Fibroblast of peridontal ligament (primary cell): ENCODE measurements around the gene CDCA4.
A peak's percentile ranks its signal among the peaks of the same experiment; 100 is the strongest.
"Not testable (repeated sequence)": the region's sequence is repeated elsewhere in the genome, so short reads cannot be mapped to it uniquely, and the experiment has no call there.

ENCODE experiments used
- DNase-seq: peaks from one replicate; pipeline ENCODE4 v3.0.0-alpha.2; 2010; ENCODE audit errors: extremely low read depth

Gene CDCA4

GRCh38 chr14:105058521-105059034, 37.7 kb upstream of the CDCA4 start:
- no peak for DNase-seq

- no peak for DNase-seq
Measured at GRCh38 chr14:105056303-105056831, 35.5 kb upstream of the CDCA4 start.

GRCh38 chr14:105055736-105056302, 34.9 kb upstream of the CDCA4 start:
- DNase-seq: no peak

GRCh38 chr14:105055334-105055733, 34.5 kb upstream of the CDCA4 start:
- no peak for DNase-seq

- DNase-seq: no peak
Measured at GRCh38 chr14:105053996-105054395, 33.1 kb upstream of the CDCA4 start.

- no peak for DNase-seq
Measured at GRCh38 chr14:105053421-105053820, 32.5 kb upstream of the CDCA4 start.

GRCh38 chr14:105052110-105052458, 31.2 kb upstream of the CDCA4 start:
- DNase-seq: no peak

GRCh38 chr14:105051182-105052109, 30.6 kb upstream of the CDCA4 start:
- DNase-seq: no peak

GRCh38 chr14:105050551-105050897, 29.6 kb upstream of the CDCA4 start:
- no peak for DNase-seq

GRCh38 chr14:105049753-105050550, 29.1 kb upstream of the CDCA4 start:
- DNase-seq: no peak

GRCh38 chr14:105047283-105048016, 26.6 kb upstream of the CDCA4 start:
- DNase-seq: no peak

- no peak for DNase-seq
Measured at GRCh38 chr14:105046891-105047282, 26.0 kb upstream of the CDCA4 start.

- peak; percentile 76 for DNase-seq
Measured at GRCh38 chr14:105045710-105046326, 24.9 kb upstream of the CDCA4 start.

- DNase-seq: no peak
Measured at GRCh38 chr14:105043641-105044040, 22.8 kb upstream of the CDCA4 start.

GRCh38 chr14:105042813-105043212, 21.9 kb upstream of the CDCA4 start:
- DNase-seq: no peak

GRCh38 chr14:105041841-105042765, 21.2 kb upstream of the CDCA4 start:
- DNase-seq: no peak

GRCh38 chr14:105039458-105040205, 18.7 kb upstream of the CDCA4 start:
- no peak for DNase-seq

GRCh38 chr14:105035616-105036015, 14.7 kb upstream of the CDCA4 start:
- DNase-seq: not testable (repeated sequence)
